Activated naive CD4-positive, alpha-beta T cell treated with anti-CD3 and anti-CD28 coated beads for 36 hours (primary cell): ENCODE measurements around the gene IGF1R. TPM values are rescaled to one million over a fixed set of nuclear protein-coding genes. Genes with fewer than 3 reads are reported as not detected.

ENCODE experiments used
- CTCF ChIA-PET: fragments of 350-600 bp; sonication (Branson Sonifier 250); formaldehyde crosslinking; loops from one replicate; lab custom pipeline; 2021; ENCODE audit warnings: antibody characterized with exemption; lab: Charles Lee
- DNase-seq: peaks from one replicate; pipeline ENCODE4 v3.0.0-alpha.2; 2020
- H3K27ac Mint-ChIP-seq: one replicate; pipeline ENCODE4 v1.8.0; 2021; ENCODE audit warnings: mild to moderate bottlenecking, mixed read lengths
- H3K27me3 Mint-ChIP-seq: one replicate; pipeline ENCODE4 v1.8.0; 2021; ENCODE audit warnings: low read depth, mixed read lengths
- H3K36me3 Mint-ChIP-seq: one replicate; pipeline ENCODE4 v1.8.0; 2021; ENCODE audit warnings: low read depth, mixed read lengths
- H3K4me1 Mint-ChIP-seq: one replicate; pipeline ENCODE4 v1.8.0; 2021; ENCODE audit warnings: low read depth, mixed read lengths
- H3K4me3 Mint-ChIP-seq: one replicate; pipeline ENCODE4 v1.8.0; 2021; ENCODE audit warnings: mild to moderate bottlenecking, moderate library complexity, mixed read lengths
- H3K9me3 Mint-ChIP-seq: one replicate; pipeline ENCODE4 v1.8.0; 2021; ENCODE audit warnings: mixed read lengths
- intact Hi-C: fragments of 100-400 bp; cut with micrococcal nuclease; formaldehyde crosslinking; loops from one replicate; pipeline ENCODE4 v1.15.1; 2023
- total RNA-seq, 2 experiments: library from RNA; stranded (reverse); gene quantifications; one replicate each; pipeline ENCODE4 v1.2.3, GENCODE V29; 2021

The IGF1R gene
- total RNA-seq, 2 experiments from 2014 or later, result 25.6 to 26.6 TPM

GRCh38 chr15:98681061-98681460 lies 32.7 kb downstream of the IGF1R start:
- Mint-ChIP-seq H3K9me3 (no peaks in the 10 kb centered on the region), H3K4me3 (no peak overlapping the region), H3K27ac (no peak overlapping the region), H3K4me1 (peaks cover 70% of the 10 kb centered on the region), H3K27me3 (no peaks in the 10 kb centered on the region), H3K36me3 (no peaks in the 10 kb centered on the region)
- DNase-seq, result no peak
- intact Hi-C loops, result no loop called here
- CTCF ChIA-PET, result interaction anchor here (2.4 kb wide), 1 partner anchor 21 kb away, joined by 5 read pairs; no protein-coding TSS in a partner anchor

- Mint-ChIP-seq H3K4me1 (peaks cover 71% of the 10 kb centered on the region), H3K36me3 (no peaks in the 10 kb centered on the region), H3K9me3 (no peaks in the 10 kb centered on the region), H3K4me3 (no peak overlapping the region), H3K27me3 (no peaks in the 10 kb centered on the region), H3K27ac (no peak overlapping the region)
- intact Hi-C loops, result no loop called here
- DNase-seq, result no peak
- CTCF ChIA-PET, result interaction anchor here (1.2 to 1.7 kb wide), 2 partner anchors 11 to 23 kb away, joined by 5 to 6 read pairs; no protein-coding TSS in a partner anchor
Measured at GRCh38 chr15:98682992-98683701, 34.8 kb downstream of the IGF1R start.

- H3K27me3 Mint-ChIP-seq, result no peaks in the 10 kb centered on the region
- H3K4me3 Mint-ChIP-seq, result no peak overlapping the region
- DNase-seq, result no peak
- H3K27ac Mint-ChIP-seq, result no peak overlapping the region
- no peaks in the 10 kb centered on the region for H3K36me3 Mint-ChIP-seq
- no peaks in the 10 kb centered on the region for H3K9me3 Mint-ChIP-seq
- intact Hi-C loops, result no loop called here
- peaks cover 75% of the 10 kb centered on the region for H3K4me1 Mint-ChIP-seq
- CTCF ChIA-PET, result interaction anchor here (1.2 to 1.7 kb wide), 2 partner anchors 12 to 24 kb away, joined by 5 to 6 read pairs; no protein-coding TSS in a partner anchor
Measured at GRCh38 chr15:98683831-98684230, 35.5 kb downstream of the IGF1R start.

- Mint-ChIP-seq H3K4me3 (no peak overlapping the region), H3K27ac (no peak overlapping the region), H3K27me3 (no peaks in the 10 kb centered on the region), H3K36me3 (no peaks in the 10 kb centered on the region), H3K9me3 (no peaks in the 10 kb centered on the region), H3K4me1 (peaks cover 72% of the 10 kb centered on the region)
- no peak for DNase-seq
- intact Hi-C loops, result no loop called here
- CTCF ChIA-PET, result interaction anchor here (1.2 to 1.7 kb wide), 2 partner anchors 12 to 25 kb away, joined by 5 to 6 read pairs; no protein-coding TSS in a partner anchor
Measured at GRCh38 chr15:98684436-98684835, 36.1 kb downstream of the IGF1R start.

GRCh38 chr15:98684995-98685525 lies 36.7 kb downstream of the IGF1R start:
- H3K9me3 Mint-ChIP-seq, result no peaks in the 10 kb centered on the region
- no peak overlapping the region for H3K4me3 Mint-ChIP-seq
- peaks cover 75% of the 10 kb centered on the region for H3K4me1 Mint-ChIP-seq
- CTCF ChIA-PET, result interaction anchor here (1.7 kb wide), 1 partner anchor 13 kb away, joined by 5 read pairs; no protein-coding TSS in a partner anchor
- H3K27ac Mint-ChIP-seq, result no peak overlapping the region
- intact Hi-C loops, result no loop called here
- H3K36me3 Mint-ChIP-seq, result no peaks in the 10 kb centered on the region
- no peaks in the 10 kb centered on the region for H3K27me3 Mint-ChIP-seq
- DNase-seq, result no peak

GRCh38 chr15:98686983-98687382 lies 38.6 kb downstream of the IGF1R start:
- no peaks in the 10 kb centered on the region for H3K9me3 Mint-ChIP-seq
- no peaks in the 10 kb centered on the region for H3K36me3 Mint-ChIP-seq
- H3K27ac Mint-ChIP-seq, result no peak overlapping the region
- H3K27me3 Mint-ChIP-seq, result no peaks in the 10 kb centered on the region
- CTCF ChIA-PET, result no interaction called here
- no peak overlapping the region for H3K4me3 Mint-ChIP-seq
- DNase-seq, result no peak
- peaks cover 65% of the 10 kb centered on the region for H3K4me1 Mint-ChIP-seq
- intact Hi-C loops, result no loop called here

- Mint-ChIP-seq H3K4me1 (peaks cover 55% of the 10 kb centered on the region), H3K36me3 (no peaks in the 10 kb centered on the region), H3K9me3 (no peaks in the 10 kb centered on the region), H3K27me3 (no peaks in the 10 kb centered on the region), H3K27ac (no peak overlapping the region), H3K4me3 (no peak overlapping the region)
- intact Hi-C loops, result no loop called here
- CTCF ChIA-PET, result interaction anchor here (1.1 kb wide), 1 partner anchor 10 kb away, joined by 3 read pairs; no protein-coding TSS in a partner anchor
- no peak for DNase-seq
Measured at GRCh38 chr15:98689431-98689861, 41.1 kb downstream of the IGF1R start.

GRCh38 chr15:98690272-98690950 lies 42.1 kb downstream of the IGF1R start:
- Mint-ChIP-seq H3K36me3 (no peaks in the 10 kb centered on the region), H3K4me1 (peaks cover 57% of the 10 kb centered on the region), H3K4me3 (no peak overlapping the region), H3K9me3 (no peaks in the 10 kb centered on the region), H3K27me3 (no peaks in the 10 kb centered on the region), H3K27ac (no peak overlapping the region)
- intact Hi-C loops, result no loop called here
- DNase-seq, result no peak
- CTCF ChIA-PET, result no interaction called here

GRCh38 chr15:98692213-98692612 lies 43.9 kb downstream of the IGF1R start:
- intact Hi-C loops, result no loop called here
- CTCF ChIA-PET, result no interaction called here
- H3K36me3 Mint-ChIP-seq, result no peaks in the 10 kb centered on the region
- no peak for DNase-seq
- H3K4me1 Mint-ChIP-seq, result peaks cover 61% of the 10 kb centered on the region
- H3K9me3 Mint-ChIP-seq, result no peaks in the 10 kb centered on the region
- H3K27ac Mint-ChIP-seq, result no peak overlapping the region
- H3K4me3 Mint-ChIP-seq, result no peak overlapping the region
- H3K27me3 Mint-ChIP-seq, result no peaks in the 10 kb centered on the region

- intact Hi-C loops, result no loop called here
- Mint-ChIP-seq H3K27me3 (no peaks in the 10 kb centered on the region), H3K27ac (no peak overlapping the region), H3K36me3 (no peaks in the 10 kb centered on the region), H3K4me3 (no peak overlapping the region), H3K9me3 (no peaks in the 10 kb centered on the region), H3K4me1 (peaks cover 62% of the 10 kb centered on the region)
- CTCF ChIA-PET, result no interaction called here
- no peak for DNase-seq
Measured at GRCh38 chr15:98694161-98694560, 45.8 kb downstream of the IGF1R start.

- Mint-ChIP-seq H3K36me3 (no peaks in the 10 kb centered on the region), H3K4me1 (peaks cover 77% of the 10 kb centered on the region)
Measured at GRCh38 chr15:98698792-98699191, 50.5 kb downstream of the IGF1R start.

GRCh38 chr15:98699591-98700424 lies 51.5 kb downstream of the IGF1R start:
- Mint-ChIP-seq H3K4me3 (peak overlapping the region; percentile 7), H3K4me1 (peaks cover 69% of the 10 kb centered on the region), H3K27me3 (no peaks in the 10 kb centered on the region), H3K27ac (peak overlapping the region; percentile 24), H3K9me3 (no peaks in the 10 kb centered on the region), H3K36me3 (no peaks in the 10 kb centered on the region)
- DNase-seq, result peak; percentile 20
- CTCF ChIA-PET, result no interaction called here
- intact Hi-C loops, result no loop called here

More at GRCh38 chr15:98698792-98699191, 50.5 kb downstream of the IGF1R start:
- Mint-ChIP-seq H3K4me3 (no peak overlapping the region), H3K27ac (no peak overlapping the region), H3K27me3 (no peaks in the 10 kb centered on the region), H3K9me3 (no peaks in the 10 kb centered on the region)
- DNase-seq, result no peak
- CTCF ChIA-PET, result no interaction called here
- intact Hi-C loops, result no loop called here
